Mammary epithelial cell (primary cell): ENCODE measurements around the gene RASSF8.

Source experiments
- CTCF ChIP-seq, 2 donors: IDR thresholded peaks in 1 of 2; conservative IDR thresholded peaks in 1 of 2; 2 replicates each; pipeline ENCODE4 v1.5.1; 2011 to 2012; ENCODE audit warnings: inconsistent platforms in 2 of 2, low read length in 2 of 2, mild to moderate bottlenecking in 2 of 2, control low read depth in 1 of 2, low read depth in 1 of 2; ENCODE audit not compliant: insufficient read depth in 1 of 2; ENCODE audit errors: extremely low read depth in 1 of 2
- EZH2 ChIP-seq: IDR thresholded peaks from 2 replicates; pipeline ENCODE4 v1.6.1; 2012; ENCODE audit warnings: low read length, inconsistent platforms, borderline replicate concordance

GRCh38 chr12:26017484-26018211 lies 59.2 kb downstream of the RASSF8 start:
- TF ChIP-seq CTCF (conservative IDR thresholded peaks at IDR 0.05 in 1 of 2, IDR thresholded peaks at IDR 0.05 in 1 of 2; ENCODE audit: extremely low read depth in 1 of 2, insufficient read depth in 1 of 2, low read depth in 1 of 2, low read length in 2 of 2): peak; percentile 55 to 68
- no peak for TF ChIP-seq EZH2
